ENCODE data around the gene IL13. TPM values are rescaled to one million over a fixed set of nuclear protein-coding genes. Genes with fewer than 3 reads are reported as not detected.
"Not testable (repeated sequence)": the region's sequence is repeated elsewhere in the genome, so short reads cannot be mapped to it uniquely, and the experiment has no call there.

The IL13 gene
- total RNA-seq (ENCODE audit: insufficient read depth, low replicate concordance): not detected

- DNase-seq (ENCODE audit: low spot score): no peak
Observed at GRCh38 chr5:132657676-132658380, at the start of gene IL13. TSS of gene IL13 (plus strand) at chr5:132658173. CDS start at chr5:132658187, 14 bp downstream.

DNA sequence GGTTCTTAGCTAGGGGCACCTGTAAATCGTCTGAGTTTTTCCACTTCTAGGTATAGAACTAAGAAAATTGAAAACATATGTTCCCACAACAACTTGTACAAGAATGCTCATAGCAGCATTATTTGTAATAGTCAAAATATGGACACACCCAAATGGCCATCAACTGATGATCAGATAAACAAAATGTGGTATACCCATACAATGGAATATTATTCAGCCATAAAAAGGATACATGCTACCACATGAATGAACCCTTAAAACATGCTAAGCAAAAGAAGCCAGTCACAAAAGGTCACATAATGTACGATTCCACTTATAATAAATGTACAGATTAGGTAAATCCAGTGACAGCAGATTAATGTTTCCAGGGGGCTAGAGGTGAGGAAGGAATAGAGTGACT lies 46.0 kb upstream of the IL13 start:
- no peak for DNase-seq (ENCODE audit: low spot score)

- no peak for DNase-seq (ENCODE audit: low spot score)
Observed at GRCh38 chr5:132612846-132613245, 45.1 kb upstream of the IL13 start.

DNA sequence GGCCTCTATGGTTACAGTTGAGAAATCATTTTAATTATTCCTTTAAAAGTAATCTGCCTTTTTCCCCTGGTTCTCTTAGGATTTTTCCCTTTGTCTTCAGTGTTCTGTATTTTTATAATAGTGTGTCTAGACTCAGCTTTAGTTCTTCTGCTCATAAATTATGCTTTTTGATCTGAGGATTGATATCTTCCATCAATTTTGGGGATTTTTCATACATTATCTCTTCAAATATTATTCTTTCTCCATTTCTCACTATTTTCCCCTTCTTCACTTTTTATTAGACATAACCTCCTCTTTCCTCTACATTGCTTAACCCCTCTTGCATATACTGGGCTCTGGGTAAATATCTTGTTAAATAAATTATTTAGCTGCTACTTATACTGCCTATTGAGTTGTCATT lies 36.3 kb upstream of the IL13 start:
- DNase-seq (ENCODE audit: low spot score): no peak

- no peak for DNase-seq (ENCODE audit: low spot score)
Observed at GRCh38 chr5:132622608-132623007, 35.4 kb upstream of the IL13 start.

DNA sequence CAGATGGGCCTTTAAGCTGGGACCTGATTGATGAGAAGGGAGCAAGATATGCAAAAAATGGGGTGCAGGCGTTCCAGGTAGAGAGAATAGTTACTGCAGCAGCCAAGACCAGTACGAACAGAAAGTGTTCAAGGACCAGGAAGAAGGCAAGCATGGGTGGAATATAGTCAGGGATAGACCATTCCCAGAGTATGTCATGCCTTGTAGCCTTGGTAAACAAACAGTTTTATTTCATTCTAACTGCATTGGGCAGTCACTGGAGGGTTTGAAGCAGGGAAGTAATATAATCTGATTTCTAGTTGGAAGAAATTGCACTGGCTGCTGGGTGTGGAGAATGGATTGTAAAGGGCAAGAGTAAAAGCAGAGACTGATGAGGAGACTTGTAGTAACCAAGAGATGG lies 30.5 kb upstream of the IL13 start:
- no peak for DNase-seq (ENCODE audit: low spot score)

GRCh38 chr5:132628814-132629213 lies 29.2 kb upstream of the IL13 start:
- DNase-seq (ENCODE audit: low spot score): no peak

DNA sequence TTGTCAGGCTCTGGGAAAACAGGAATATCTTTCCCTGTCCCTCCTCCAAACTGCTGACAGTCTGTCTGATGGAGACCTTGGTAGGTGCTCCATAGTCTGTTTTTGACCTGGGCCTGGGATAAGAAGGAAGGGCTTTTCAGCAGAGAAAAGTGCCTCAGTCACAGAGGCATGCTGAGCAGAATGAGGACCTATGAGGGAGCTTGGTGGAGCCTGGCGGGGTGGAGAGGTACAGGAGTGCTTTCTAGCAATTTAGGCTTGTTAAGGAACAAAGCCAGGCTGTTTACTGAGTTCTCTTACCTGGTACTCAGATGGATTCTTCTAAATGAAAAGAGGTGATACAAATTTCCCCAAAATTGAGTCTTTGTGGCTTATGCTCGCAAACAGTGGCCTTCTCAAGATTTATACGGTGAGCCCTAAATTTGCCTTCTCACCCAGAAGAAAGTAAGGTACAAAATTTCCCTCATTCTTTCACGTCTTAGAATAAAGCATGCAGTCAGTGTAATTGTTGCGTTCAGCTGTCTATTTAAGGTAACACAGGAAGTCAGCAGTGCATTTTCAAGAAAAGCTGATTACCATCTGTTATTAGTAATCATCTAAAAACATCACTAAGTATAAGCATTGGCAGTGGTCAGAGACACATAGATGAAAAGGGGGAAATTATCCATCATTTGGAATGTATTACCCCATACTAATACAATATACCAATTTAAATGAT lies 28.6 kb upstream of the IL13 start:
- DNase-seq (ENCODE audit: low spot score): no peak

- not testable (repeated sequence) for DNase-seq (ENCODE audit: low spot score)
Observed at GRCh38 chr5:132633587-132633986, 24.4 kb upstream of the IL13 start.

DNA sequence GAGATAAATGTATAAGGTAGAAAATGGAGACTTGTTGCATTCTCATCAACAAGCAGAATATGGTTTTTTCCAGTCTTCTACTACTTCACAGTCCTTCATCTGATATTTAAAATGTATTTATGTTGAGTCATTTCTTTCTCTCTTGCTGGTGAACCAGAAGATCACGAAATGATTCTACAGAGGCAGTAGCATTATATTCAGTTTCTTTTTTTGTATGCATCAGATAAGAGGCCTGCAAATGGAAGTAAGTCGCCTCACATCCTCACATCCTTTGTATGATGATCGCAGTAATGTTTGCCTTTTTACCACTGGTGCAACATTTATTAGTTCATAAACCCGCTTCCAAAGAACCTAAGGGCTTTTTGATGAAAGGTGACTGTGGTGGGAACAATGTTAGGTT lies 22.1 kb upstream of the IL13 start:
- DNase-seq (ENCODE audit: low spot score): no peak

- peak; percentile 52 for DNase-seq (ENCODE audit: low spot score)
Observed at GRCh38 chr5:132637241-132637640, 20.7 kb upstream of the IL13 start.

GRCh38 chr5:132639706-132640130 lies 18.3 kb upstream of the IL13 start:
- DNase-seq (ENCODE audit: low spot score): no peak

GRCh38 chr5:132640613-132641012 lies 17.4 kb upstream of the IL13 start:
- DNase-seq (ENCODE audit: low spot score): no peak

GRCh38 chr5:132641241-132641723 lies 16.7 kb upstream of the IL13 start:
- no peak for DNase-seq (ENCODE audit: low spot score)

DNA sequence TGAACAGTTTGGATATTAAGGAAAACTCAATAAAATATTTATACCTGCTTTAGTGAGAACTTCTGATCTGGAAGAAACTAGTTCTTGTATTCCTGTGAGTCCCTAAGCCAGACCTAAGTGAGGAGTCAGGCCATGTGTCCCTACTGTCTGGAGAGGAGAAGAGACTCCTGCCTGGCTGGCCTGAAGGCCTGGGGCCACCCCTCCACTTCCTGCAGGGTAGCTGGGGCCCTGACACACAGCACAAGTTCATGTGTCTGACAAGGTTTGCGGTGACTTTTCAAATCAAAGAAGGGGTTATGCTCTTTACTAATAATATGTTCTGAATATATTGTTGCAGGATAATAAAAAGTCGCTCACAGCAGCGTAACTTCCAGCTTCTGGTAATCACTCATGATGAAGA lies 16.1 kb upstream of the IL13 start:
- DNase-seq (ENCODE audit: low spot score): no peak

- DNase-seq (ENCODE audit: low spot score): no peak
Observed at GRCh38 chr5:132644177-132644576, 13.8 kb upstream of the IL13 start.

DNA sequence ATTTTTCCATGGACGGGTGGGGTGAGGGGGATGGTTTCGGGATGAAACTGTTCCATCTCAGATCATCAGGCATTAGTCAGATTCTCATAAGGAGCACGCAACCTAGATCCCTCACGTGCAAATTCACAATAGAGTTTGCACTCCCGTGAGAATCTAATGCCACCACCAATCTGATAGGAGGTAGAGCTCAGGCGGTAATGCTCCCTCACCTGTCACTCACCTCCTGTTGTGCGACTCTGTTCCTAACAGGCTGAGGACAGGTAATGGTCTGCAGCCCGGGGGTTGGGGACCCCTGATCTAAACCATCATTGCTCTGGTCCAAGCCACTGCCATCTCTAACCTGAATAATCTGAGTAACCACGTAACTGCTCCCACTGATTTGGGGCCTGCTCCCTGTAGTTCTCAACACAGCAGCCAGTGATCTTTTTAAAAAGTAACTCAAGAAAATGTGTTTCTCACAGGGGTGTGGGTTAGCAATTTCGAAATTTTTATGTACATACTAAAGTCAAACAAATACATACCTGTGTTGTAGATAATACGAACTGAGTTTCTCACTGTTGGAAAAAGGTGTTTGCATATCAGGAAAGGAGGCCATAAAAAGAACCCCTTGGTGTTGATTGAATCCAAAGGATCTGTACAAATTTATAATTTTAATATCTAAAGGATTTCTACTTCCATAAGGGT lies 11.2 kb upstream of the IL13 start:
- DNase-seq (ENCODE audit: low spot score): no peak

GRCh38 chr5:132647473-132647872 lies 10.5 kb upstream of the IL13 start:
- DNase-seq (ENCODE audit: low spot score): no peak

GRCh38 chr5:132648355-132648754 lies 9.6 kb upstream of the IL13 start:
- no peak for DNase-seq (ENCODE audit: low spot score)

- no peak for DNase-seq (ENCODE audit: low spot score)
Observed at GRCh38 chr5:132651838-132652469, 6.0 kb upstream of the IL13 start.

- no peak for DNase-seq (ENCODE audit: low spot score)
Observed at GRCh38 chr5:132653716-132654115, 4.3 kb upstream of the IL13 start.
